GM12864 (cell line): ENCODE data around the gene SMARCE1.

Source experiments
- DNase-seq: peaks from one replicate; pipeline ENCODE4 v3.0.0-alpha.2; 2011; ENCODE audit warnings: low read depth
- H3K4me3 ChIP-seq: 2 replicates; pipeline ENCODE4 v1.5.1; 2011; ENCODE audit warnings: mild to moderate bottlenecking, low read depth, low read length, control low read depth
- TF ChIP-seq, protein P1 (sequence below): IDR thresholded peaks from 2 replicates; pipeline ENCODE4 v1.5.1; 2011; ENCODE audit warnings: low read depth, mild to moderate bottlenecking, moderate library complexity, low read length, control low read depth, inconsistent platforms; ENCODE audit errors: missing control alignments

Gene SMARCE1

DNA sequence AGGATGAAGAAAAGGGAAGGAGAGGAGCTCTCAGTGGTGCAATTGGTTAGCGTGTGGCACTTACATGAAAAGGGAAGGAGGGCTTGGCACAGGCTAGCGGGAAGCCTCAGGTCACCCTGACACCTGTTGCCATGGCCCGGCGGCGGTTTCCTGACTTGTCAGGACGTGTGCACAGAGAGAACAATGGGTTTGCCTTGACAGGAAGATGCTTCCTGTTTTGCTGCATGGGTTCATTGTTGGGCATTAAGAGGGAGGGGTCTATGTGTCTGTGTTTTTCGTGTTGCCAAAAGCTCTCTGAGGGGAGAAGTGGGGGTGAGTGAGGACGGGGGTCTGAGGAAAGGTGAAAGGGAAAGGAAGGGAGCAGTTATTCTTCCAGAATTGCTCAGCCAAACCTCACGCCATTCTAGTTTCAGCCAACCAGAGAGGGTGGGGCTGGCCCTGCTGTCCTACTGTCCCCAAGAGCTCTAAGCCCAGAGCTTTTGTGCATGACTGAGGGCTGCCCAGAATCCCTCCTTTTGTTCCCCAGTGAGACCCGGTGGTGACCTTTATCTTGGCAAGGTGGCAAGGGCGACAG lies 65.2 kb downstream of the SMARCE1 start:
- no peak overlapping the region for H3K4me3 ChIP-seq
- DNase-seq: peak; percentile 90
- TF ChIP-seq, protein P1, sequence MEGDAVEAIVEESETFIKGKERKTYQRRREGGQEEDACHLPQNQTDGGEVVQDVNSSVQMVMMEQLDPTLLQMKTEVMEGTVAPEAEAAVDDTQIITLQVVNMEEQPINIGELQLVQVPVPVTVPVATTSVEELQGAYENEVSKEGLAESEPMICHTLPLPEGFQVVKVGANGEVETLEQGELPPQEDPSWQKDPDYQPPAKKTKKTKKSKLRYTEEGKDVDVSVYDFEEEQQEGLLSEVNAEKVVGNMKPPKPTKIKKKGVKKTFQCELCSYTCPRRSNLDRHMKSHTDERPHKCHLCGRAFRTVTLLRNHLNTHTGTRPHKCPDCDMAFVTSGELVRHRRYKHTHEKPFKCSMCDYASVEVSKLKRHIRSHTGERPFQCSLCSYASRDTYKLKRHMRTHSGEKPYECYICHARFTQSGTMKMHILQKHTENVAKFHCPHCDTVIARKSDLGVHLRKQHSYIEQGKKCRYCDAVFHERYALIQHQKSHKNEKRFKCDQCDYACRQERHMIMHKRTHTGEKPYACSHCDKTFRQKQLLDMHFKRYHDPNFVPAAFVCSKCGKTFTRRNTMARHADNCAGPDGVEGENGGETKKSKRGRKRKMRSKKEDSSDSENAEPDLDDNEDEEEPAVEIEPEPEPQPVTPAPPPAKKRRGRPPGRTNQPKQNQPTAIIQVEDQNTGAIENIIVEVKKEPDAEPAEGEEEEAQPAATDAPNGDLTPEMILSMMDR: no peak

DNA sequence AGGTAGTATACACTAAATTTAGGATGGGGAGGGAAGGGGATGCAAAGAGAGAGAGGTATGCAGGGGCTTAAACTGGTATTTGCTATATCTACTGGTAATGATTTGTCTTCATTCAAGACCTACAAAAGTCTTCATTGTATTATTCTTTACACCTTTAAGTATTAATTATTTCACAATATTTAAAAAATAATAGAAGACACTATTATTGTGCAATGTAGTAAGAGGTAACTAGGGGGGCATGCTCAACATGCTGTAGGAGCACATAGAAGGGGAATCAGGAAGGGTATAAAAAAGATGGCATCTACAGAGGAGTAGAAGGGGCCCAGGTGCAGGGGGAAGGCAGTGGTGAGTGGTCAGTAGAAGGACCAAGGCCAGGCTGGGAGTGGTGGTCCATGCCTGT lies 67.5 kb downstream of the SMARCE1 start:
- TF ChIP-seq, protein P1: no peak
- DNase-seq: no peak
- no peak overlapping the region for H3K4me3 ChIP-seq

DNA sequence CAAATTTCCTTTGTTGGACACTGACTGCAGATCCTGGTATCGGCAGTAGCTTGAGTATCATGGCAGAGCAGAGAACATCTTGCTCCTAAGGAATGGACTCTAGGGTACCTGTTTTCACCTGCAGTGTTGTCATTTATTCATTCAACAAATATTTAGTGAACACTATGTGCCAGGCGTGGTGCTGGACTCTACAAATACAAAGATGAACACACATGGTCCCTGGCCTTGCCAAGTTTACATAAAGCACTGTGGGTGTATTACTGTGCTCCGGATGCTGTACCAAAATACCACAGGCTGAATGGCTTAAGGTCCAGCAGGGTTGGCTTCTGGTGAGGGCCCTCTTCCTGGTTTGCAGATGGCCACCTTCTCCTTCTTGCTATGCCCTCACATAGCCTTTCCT lies 68.1 kb downstream of the SMARCE1 start:
- no peak for DNase-seq
- H3K4me3 ChIP-seq: no peak overlapping the region
- TF ChIP-seq, protein P1: no peak

DNA sequence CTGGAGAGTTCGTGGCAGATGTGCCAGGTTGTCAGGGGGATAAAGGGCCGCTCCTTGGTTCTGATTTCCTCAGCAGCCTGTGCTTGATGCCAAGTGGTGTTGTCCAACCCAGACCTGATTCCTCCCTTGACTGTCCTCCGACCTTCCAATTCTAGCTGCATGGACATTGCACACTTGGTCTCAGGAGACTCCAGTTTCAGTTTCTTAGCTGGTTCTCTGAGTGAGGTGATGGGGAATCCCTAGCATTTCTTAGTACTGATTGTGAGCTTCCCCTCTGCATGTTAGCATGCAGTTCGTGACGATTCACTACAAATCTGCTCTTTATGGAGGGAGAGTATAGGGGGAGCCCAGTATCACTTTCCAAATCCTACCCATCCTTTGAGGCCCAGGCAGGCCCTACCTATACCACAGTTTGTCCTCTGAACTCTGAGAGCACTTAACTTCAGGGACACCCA lies 70.0 kb downstream of the SMARCE1 start:
- DNase-seq: no peak
- no peak overlapping the region for H3K4me3 ChIP-seq
- TF ChIP-seq, protein P1: no peak

DNA sequence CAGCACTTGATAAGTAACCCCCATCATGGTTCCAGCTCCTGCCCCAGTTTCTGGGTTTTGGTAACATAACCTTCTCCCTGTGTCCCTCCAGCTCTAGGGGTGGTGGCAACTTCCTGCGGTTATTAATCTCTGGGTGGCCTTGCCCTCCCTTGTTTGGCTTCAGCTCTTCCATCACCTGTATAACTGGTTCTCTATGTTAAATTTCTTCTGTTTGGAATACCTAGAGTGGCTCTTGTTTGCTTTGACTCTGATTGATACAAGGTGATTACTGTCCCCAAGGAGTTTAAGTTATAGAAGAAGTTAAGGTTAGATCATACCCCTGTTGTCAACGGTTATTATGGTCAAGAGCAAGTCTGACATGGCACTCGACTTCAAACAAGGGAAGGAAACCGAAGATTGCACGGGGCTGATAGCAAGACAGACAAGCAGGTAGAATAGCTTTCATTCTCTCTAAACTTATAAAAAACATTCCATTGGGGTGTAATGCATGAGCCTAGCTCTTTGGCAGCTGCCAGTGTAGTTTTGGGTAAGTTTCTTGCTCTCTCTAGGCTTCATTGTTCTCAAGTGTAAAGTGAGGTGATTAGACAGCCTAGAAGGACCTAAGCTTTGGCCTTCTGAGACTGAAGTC lies 71.4 kb downstream of the SMARCE1 start:
- no peak overlapping the region for H3K4me3 ChIP-seq
- no peak for DNase-seq
- TF ChIP-seq, protein P1: no peak
